Breast epithelium (tissue), 4 donors: ENCODE data around the gene RBBP8NL. TPM values are rescaled to one million over a fixed set of nuclear protein-coding genes. Genes with fewer than 3 reads are reported as not detected.

ENCODE experiments used
- DNase-seq, 2 donors: peaks; one replicate each; pipeline ENCODE4 v3.0.0-alpha.2; 2019; ENCODE audit warnings: low spot score in 2 of 2
- H3K27ac ChIP-seq, 2 donors: fragments of 200-600 bp; sonication (generic) in 1 of 2; one replicate each; pipeline ENCODE4 v1.5.1; 2016 to 2019; ENCODE audit warnings: mild to moderate bottlenecking in 1 of 2
- H3K27me3 ChIP-seq, 2 donors: fragments of 200-600 bp; sonication (generic) in 1 of 2; one replicate each; pipeline versions ENCODE4 v1.5.1 to v1.6.0; 2017 to 2019; ENCODE audit warnings: control low read depth in 1 of 2, mild to moderate bottlenecking in 1 of 2
- H3K36me3 ChIP-seq: fragments of 200-600 bp; one replicate; pipeline ENCODE4 v1.5.1; 2019
- H3K4me1 ChIP-seq, 2 donors: fragments of 200-600 bp; sonication (generic); one replicate each; pipeline ENCODE4 v1.5.1; 2016 to 2019; ENCODE audit warnings: control low read depth in 1 of 2
- H3K4me3 ChIP-seq, 3 donors: fragments of 200-600 bp; sonication (generic); 1 replicate in 2 of 3; 2 replicates in 1 of 3; pipeline ENCODE4 v1.5.1; 2016 to 2019; ENCODE audit warnings: mild to moderate bottlenecking in 3 of 3, moderate library complexity in 2 of 3
- H3K9me3 ChIP-seq, 2 donors: fragments of 200-600 bp; sonication (generic) in 1 of 2; one replicate each; pipeline ENCODE4 v1.5.1; 2016 to 2019; ENCODE audit warnings: control low read depth in 1 of 2
- POLR2A ChIP-seq: fragments of 450-650 bp; IDR thresholded peaks from one replicate; pipeline ENCODE4 v1.6.1; 2016; ENCODE audit warnings: antibody characterized with exemption, mild to moderate bottlenecking, moderate library complexity
- POLR2AphosphoS5 ChIP-seq, 3 donors: sonication (generic); formaldehyde crosslinking; IDR thresholded peaks; one replicate each; pipeline ENCODE4 v1.6.1; 2017; ENCODE audit warnings: antibody characterized with exemption in 3 of 3
- intact Hi-C: fragments of 100-400 bp; cut with DNase I; formaldehyde crosslinking; loops from one replicate; pipeline ENCODE4 v1.15.1; 2023; ENCODE audit warnings: low total_unique reads
- total RNA-seq, 3 donors: library from RNA; depleted of rRNA; stranded (reverse); fragments of >200 nt; gene quantifications; one replicate each; pipeline ENCODE4 v1.1.0, GENCODE V29; 2016
- TF ChIP-seq, protein P1 (sequence below), 3 donors: fragments of 450-650 bp; IDR thresholded peaks; one replicate each; pipeline ENCODE4 v1.5.1; 2016 to 2017; ENCODE audit warnings: antibody characterized with exemption in 3 of 3, mild to moderate bottlenecking in 3 of 3, moderate library complexity in 3 of 3

Gene RBBP8NL
- total RNA-seq, 3 donors from 2014 or later, result 2.0 to 4.0 TPM; not detected in 1

DNA sequence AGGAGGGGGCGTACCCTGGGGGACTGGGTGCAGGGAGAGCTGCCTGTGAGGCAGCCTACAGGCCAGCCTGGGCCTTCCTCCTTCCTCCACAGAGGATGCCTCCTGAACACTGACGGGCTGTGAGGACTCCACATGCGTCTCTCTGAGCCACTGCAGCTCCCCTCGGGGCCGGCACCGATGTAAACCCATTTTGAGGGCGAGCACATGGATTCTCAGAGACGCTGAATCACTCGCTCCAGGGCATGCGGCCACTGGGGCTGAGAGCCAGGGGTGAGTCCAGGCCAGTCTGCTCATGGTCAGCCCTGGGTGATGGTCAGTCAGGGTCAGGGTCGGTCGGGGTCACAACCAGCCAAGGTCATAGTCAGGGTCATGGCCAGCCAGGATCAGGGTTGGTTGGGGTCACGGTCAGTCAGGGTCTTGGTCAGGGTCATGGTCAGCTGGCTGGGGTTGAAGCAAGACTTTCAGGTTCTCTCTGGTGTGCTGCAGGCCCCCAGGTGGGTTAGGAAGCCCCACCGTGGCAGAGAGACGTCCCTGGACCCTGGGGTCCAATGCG, 14.7 kb upstream of the RBBP8NL start:
- intact Hi-C loops, result no loop called here
- no peak for DNase-seq
- no peaks in the 10 kb centered on the region for H3K36me3 ChIP-seq
- H3K4me3 ChIP-seq, result no peak overlapping the region
- H3K9me3 ChIP-seq, result no peaks in the 10 kb centered on the region
- H3K27ac ChIP-seq, result no peak overlapping the region
- H3K27me3 ChIP-seq, result peaks cover 2 to 36% of the 10 kb centered on the region in 2 donors
- H3K4me1 ChIP-seq, result no peaks in the 10 kb centered on the region
- no peak for TF ChIP-seq POLR2A
- TF ChIP-seq, protein P1, sequence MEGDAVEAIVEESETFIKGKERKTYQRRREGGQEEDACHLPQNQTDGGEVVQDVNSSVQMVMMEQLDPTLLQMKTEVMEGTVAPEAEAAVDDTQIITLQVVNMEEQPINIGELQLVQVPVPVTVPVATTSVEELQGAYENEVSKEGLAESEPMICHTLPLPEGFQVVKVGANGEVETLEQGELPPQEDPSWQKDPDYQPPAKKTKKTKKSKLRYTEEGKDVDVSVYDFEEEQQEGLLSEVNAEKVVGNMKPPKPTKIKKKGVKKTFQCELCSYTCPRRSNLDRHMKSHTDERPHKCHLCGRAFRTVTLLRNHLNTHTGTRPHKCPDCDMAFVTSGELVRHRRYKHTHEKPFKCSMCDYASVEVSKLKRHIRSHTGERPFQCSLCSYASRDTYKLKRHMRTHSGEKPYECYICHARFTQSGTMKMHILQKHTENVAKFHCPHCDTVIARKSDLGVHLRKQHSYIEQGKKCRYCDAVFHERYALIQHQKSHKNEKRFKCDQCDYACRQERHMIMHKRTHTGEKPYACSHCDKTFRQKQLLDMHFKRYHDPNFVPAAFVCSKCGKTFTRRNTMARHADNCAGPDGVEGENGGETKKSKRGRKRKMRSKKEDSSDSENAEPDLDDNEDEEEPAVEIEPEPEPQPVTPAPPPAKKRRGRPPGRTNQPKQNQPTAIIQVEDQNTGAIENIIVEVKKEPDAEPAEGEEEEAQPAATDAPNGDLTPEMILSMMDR (IDR thresholded peaks at IDR 0.05), result no peak
- no peak for TF ChIP-seq POLR2AphosphoS5 (IDR thresholded peaks at IDR 0.05)

DNA sequence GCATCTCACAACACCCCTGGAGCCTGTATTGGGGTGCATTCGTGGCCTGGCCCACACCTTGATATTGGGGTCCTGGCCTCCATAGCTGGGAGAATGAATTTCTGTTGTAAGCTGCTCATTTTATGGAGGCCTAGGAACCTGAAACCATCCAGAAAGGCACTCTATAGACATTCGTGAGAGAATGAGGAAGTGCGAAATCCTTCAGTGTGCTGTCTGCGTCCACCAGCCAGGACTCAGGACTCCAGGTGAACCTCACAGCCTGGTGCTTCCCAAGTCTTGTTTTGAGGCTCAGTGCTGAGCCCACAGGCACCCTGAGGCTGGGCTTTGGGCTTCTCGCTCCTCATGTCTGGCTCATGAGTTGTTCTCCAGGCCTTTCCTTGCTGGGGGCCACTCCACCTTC, 11.9 kb upstream of the RBBP8NL start:
- no peaks in the 10 kb centered on the region for H3K36me3 ChIP-seq
- no peak overlapping the region for H3K4me3 ChIP-seq
- H3K9me3 ChIP-seq, result no peaks in the 10 kb centered on the region
- no peak for DNase-seq
- TF ChIP-seq, protein P1 (IDR thresholded peaks at IDR 0.05), result no peak
- TF ChIP-seq POLR2AphosphoS5 (IDR thresholded peaks at IDR 0.05) (no peak), POLR2A (no peak)
- H3K4me1 ChIP-seq, result no peaks in the 10 kb centered on the region
- peaks cover 0 to 29% of the 10 kb centered on the region in 2 donors for H3K27me3 ChIP-seq
- H3K27ac ChIP-seq, result no peak overlapping the region
- intact Hi-C loops, result no loop called here

DNA sequence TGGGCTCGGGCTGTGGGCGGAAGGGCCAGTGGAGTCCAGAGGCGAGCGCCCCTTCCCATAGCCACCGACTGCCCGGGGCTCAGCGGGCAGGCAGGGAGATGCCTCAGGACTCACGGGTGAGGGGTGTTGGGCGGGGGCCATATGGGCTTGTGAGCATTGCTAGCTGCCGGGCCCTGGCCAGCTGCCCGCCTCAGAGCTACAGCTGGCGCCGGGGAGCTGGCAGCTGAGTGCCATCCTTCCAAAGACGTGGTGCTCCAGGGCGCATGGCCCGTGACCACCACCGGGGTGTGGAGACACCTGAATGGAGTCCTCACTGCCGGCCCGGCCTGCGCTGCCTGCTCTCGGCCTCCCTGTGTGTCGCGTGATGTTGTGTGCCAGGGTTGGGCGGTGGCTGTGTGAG, 10.6 kb upstream of the RBBP8NL start:
- intact Hi-C loops, result no loop called here
- no peaks in the 10 kb centered on the region for H3K9me3 ChIP-seq
- H3K4me1 ChIP-seq, result no peaks in the 10 kb centered on the region
- DNase-seq, result no peak
- H3K4me3 ChIP-seq, result no peak overlapping the region
- H3K27ac ChIP-seq, result no peak overlapping the region
- TF ChIP-seq POLR2AphosphoS5 (IDR thresholded peaks at IDR 0.05) (no peak), POLR2A (no peak)
- TF ChIP-seq, protein P1 (IDR thresholded peaks at IDR 0.05), result no peak
- peaks cover 0 to 29% of the 10 kb centered on the region in 2 donors for H3K27me3 ChIP-seq
- H3K36me3 ChIP-seq, result no peaks in the 10 kb centered on the region

DNA sequence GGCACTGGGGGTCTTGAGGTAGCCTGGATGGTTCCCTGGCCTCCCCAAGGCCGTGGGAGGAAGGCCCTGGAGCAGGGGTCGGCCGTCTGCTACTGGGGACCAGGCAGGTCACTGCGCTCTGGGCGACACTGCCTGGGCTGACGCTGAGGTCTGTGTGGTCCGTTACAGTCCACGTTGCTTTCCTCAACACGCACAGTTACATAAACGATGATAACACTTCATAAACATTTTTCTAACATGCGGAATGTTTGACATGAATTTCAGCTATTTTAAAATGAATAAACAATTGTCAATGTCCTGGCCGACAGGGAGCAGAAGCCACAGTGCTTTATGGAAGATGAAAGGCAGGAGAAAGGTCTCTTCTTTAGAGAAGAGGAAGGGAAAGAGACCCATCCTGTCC, 10.2 kb upstream of the RBBP8NL start:
- H3K36me3 ChIP-seq, result no peaks in the 10 kb centered on the region
- no peak for DNase-seq
- H3K9me3 ChIP-seq, result no peaks in the 10 kb centered on the region
- peaks cover 0 to 29% of the 10 kb centered on the region in 2 donors for H3K27me3 ChIP-seq
- intact Hi-C loops, result no loop called here
- TF ChIP-seq POLR2AphosphoS5 (IDR thresholded peaks at IDR 0.05) (no peak), POLR2A (no peak)
- TF ChIP-seq, protein P1 (IDR thresholded peaks at IDR 0.05), result no peak
- no peak overlapping the region for H3K4me3 ChIP-seq
- no peak overlapping the region for H3K27ac ChIP-seq
- no peaks in the 10 kb centered on the region for H3K4me1 ChIP-seq

DNA sequence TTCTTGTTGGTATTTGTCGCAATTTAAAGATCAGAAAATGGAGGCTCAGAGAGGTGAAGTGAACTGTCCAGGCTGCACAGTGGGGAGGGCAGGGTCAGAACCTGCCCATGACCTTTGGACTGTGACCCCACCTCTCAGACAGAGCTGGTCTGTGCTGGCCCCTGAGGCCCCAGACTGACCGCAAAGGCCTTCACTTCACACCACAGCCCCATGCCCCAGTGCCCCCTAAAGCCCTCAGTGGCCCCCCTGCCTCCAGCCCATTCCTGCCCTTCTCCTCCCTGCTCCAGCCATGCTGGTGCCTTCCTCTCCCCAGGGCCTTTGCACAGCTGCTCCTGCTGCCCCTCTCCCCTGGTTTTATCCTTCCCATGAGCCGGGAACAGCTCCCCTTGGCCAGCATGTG, 9.4 kb upstream of the RBBP8NL start:
- H3K4me3 ChIP-seq, result no peak overlapping the region
- no peaks in the 10 kb centered on the region for H3K4me1 ChIP-seq
- intact Hi-C loops, result no loop called here
- no peak for DNase-seq
- no peaks in the 10 kb centered on the region for H3K9me3 ChIP-seq
- no peak for TF ChIP-seq POLR2A
- TF ChIP-seq, protein P1 (IDR thresholded peaks at IDR 0.05), result no peak
- no peak for TF ChIP-seq POLR2AphosphoS5 (IDR thresholded peaks at IDR 0.05)
- H3K36me3 ChIP-seq, result no peaks in the 10 kb centered on the region
- H3K27ac ChIP-seq, result no peak overlapping the region
- H3K27me3 ChIP-seq, result peaks cover 0 to 29% of the 10 kb centered on the region in 2 donors
